NCI-H748 (cell line): ENCODE data around the gene METTL2A.
"Not testable (repeated sequence)": the region's sequence is repeated elsewhere in the genome, so short reads cannot be mapped to it uniquely, and the experiment has no call there.

Source experiments
- DNase-seq: peaks from one replicate; lab custom pipeline; 2025; ENCODE audit not compliant: unreplicated experiment; lab: John Stamatoyannopoulos, UW

METTL2A gene

DNA sequence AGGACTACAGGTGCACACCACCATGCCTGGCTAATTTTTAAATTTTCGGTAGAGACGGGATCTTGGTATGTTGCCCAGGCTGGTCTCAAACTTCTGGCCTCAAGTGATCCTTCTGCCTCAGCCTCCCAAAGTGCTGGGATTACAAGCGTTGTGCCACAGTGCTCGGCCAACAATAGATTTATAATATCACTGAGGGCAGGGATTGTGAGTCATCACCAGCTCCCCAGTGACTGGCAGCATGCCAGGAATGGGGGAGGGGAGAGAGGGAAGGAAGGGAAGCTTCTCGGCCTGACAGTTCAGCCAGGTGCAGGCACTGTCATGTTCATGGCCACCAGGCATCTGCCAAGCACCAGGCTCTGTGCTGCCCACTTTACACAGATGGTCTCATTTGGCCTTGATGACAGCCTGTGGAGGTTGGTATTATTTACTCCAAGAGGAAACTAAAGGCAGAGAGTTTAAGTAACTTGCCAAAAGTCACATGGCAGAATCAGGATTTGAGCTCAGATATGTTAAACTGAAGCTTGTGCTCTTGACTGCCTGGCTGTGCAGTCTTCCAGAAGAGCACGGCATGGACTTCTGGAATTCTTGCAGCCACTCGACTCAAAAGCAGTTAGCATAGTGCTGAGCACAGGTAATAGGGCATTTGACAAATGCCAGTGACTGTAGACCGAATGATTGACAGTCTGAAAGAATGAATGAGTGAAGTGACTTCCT lies 47.1 kb downstream of the METTL2A start:
- peak; percentile 89 for DNase-seq

DNA sequence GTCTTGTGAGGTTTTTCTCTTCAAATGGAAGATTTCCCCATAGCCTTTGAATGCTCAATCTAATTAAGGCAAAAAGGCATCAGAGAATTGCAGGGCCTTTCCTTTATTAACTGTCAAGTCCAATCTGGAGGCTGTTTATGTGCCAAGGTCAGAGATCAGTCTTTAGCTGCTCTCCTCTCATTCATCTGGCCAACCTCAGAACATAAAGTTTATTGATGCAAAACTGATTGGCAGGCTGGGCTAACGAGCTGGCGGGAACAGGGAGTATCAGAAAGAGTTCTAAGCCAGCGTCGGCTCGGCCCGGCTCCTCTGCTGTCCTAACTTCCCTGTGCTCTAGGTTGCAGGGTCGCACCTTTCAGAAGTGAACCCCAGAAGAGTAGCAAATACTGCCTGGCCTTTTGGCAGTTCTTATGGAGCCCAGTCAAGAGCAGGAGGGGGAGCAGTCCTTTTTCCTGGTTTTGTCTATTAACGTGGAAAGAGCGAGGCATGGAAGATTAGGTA lies 47.7 kb downstream of the METTL2A start:
- DNase-seq: not testable (repeated sequence)

DNA sequence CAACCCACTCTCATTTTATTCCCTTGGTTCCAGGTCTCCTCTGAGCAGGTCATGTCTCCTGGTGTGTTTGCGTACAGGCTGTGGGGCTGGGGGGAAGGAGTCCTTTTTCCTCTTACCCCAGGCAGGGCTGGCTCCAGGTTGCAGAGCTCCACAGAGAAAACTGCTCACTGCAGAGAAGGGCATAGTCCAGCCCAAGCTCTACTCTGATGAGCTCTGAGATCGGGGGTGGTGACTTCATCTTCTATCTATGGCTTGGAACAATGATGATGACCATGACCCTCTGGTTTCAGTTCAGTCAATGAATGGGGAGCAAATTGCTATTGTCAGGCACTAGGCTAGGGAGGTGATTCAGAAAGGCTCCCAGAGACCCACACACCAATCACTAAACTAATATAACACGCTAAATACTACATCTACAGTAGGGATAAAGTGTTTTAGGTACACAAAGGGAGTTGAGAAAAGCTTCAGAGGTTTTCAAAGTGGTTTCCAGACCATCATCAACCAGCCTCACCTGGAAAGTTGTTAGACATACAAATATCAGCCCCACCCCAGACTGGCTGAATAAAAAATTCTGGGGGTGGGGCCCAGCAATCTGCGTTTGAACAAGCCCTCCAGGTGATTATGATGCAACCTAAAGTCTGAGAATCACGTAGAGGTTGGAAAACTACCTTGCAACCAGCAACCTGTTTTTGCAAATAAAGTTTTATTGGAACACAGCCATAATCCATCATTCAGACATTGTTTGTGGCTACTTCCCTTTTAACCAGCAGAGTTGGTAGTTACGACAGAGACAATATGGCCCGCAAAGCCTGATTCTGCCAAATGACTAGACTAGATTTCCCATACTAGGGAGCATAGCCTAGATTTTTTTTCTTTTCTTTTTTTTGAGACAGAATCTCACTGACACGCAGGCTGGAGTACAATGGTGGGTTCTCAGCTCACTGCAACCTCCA lies 49.6 kb downstream of the METTL2A start:
- peak; percentile 63 for DNase-seq

DNA sequence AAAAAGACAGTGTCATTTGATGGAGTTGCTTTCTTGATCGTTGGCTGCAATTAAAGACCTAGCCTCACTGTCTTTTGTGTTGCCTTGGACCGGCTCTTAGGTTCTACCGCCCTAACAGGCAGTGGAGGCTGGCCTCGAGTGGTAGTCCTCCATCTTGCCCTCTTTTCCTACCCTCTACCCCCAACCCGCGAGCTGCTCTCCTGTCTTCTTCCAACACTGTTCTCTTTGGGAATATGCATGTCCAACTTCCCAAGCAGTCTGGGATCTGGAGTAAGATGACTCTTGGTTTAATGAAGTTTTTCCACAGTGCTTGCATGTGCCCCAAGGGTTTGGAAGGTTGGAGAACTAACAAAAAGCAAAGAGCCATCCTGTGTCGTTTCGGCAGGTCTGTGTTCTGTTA lies 53.4 kb downstream of the METTL2A start:
- DNase-seq: not testable (repeated sequence)

DNA sequence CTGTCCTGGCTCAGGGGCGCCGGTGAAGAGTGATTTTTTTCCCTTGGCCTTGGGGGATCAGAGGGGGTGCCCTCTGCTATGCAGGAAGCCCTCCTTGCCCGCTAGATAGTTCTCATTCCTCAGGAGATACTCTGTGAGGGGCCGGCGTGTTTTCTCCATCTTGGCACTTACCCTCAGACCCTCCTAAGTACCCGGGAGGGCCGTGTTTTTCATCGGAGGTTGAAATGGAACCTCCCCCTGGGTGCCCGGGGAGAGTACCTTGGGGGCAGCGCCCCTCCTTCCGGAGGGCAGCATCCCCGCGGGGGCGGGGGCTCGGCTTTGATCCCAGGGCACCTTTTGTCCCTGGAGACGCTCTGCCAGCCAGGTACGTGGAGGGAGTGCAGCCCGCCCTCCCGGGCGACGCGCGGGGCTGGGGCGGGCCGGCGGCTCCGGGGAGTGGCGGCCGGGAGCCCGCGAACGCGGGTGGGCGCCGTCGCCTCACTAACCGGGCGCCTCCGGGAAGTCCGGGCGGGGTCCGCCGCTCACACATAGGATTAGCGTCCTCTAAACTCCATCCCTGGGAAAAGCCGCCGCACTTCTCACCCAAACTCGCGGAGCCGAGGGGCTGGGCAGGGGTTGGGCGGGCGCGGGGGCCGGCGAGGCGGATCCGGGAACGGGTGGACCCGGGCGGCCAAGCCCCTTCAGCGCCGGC lies 54.2 kb downstream of the METTL2A start:
- DNase-seq: peak; percentile 55

DNA sequence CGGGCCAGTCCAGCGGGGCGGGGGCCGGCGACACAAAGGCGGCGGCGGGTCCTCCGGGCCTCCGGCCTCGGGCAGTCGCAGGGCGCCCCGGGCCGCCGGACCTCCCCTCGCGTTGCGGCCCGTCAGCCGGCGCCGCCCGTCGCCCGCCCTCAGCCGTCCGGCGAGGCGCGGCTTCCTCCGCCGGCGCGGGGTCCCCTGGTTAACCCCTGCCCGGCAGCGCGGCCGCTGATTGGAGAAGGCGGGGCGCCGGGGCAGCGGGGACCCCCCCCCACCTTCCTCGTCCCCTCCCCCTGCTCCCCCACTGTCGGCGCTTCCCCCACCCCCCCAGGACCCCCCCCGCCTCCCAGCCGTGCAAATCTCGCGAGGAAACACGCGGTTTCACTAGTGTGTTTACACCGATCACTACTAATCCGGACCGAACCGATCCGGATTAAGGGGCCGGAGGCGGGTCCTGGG lies 54.8 kb downstream of the METTL2A start, which contains the start of gene TLK2:
TLK2 (plus strand) TSS at position 402 of the 456 bp plus-strand sequence. CDS start 2,301 bp downstream, outside the sequence.
- peak; percentile 86 for DNase-seq

DNA sequence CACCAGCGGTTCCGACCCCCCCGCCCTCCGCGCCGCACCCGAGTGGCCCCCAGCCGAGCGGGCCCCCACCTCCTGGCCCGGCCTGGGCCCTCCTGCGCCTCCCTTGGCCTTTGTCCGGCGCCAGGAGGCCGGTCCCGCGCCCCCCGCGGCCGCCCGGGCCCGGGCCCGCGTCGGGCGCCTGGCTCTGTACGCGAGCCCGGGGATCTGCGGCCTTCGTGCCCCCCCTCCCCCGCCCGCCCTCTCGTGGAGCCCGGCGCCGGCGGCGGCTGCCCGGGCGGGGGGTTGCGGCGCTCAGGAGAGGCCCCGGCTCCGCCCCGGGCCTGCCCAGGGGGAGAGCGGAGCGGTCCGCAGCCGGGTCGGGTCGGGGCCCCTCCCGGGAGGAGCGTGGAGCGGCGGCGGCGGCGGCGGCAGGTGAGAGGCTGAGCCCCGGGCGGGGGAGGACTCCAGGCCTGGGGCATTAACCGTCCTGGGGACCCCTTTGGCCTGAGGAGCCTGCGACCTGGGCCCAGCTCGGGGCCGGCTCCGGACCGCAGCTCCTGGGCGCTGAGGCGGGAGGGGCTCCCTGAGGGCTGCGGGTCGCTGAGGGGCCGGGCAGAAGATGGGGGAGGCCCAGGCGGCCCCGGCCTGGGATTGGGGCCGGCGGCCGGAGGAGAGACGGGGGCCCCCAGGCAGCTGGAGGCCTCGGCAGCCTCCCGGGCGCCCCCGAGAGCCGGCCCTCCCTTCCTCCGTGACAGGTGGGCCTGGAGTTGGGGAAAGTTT lies 55.4 kb downstream of the METTL2A start:
- DNase-seq: peak; percentile 29

DNA sequence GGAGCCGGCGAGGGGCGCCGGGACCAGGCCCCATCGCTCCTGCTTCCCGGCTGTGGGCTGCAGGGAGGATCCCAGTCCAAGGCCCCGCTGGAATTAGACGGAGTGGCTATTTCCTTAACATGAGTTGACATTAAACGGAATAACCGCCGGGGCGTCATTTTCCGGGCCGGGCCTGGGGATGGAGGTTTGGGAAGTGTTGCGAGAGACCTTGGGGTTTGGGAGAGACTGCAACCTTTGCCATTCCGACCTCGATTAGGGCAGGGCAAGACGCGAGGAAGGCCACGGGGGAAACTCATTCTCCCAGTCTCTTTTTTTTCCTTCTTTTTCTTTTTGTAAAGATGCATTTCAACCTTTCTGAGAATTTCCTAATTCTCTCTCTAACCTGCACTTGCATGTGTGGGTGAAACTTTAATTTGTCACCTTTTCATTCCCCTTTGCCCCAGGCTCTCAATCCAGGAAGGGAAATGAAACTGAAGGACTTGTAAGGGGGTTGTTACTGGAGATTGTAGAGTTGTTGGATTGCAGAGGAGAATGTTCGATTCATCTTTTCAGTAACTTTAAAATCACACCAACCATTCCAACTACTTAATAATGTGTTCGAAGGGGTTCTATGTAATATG lies 56.1 kb downstream of the METTL2A start:
- DNase-seq: peak; percentile 9

DNA sequence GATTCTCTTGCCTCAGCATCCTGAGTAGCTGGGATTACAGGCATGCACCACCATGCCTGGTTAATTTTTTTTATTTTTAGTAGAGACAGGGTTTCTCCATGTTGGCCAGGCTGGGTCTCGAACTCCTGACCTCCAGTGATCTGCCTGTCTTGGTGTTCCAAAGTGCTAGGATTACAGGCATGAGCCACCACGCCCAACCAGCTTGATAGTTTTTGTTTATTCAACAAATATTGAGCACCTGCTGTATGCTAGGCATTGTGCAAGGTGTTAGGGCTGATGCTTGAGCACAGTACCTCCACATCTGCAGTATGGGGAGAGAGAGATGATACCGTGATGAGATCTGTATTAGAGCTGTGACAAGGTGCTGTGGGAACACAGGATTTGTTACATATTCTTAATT lies 58.9 kb downstream of the METTL2A start:
- not testable (repeated sequence) for DNase-seq

DNA sequence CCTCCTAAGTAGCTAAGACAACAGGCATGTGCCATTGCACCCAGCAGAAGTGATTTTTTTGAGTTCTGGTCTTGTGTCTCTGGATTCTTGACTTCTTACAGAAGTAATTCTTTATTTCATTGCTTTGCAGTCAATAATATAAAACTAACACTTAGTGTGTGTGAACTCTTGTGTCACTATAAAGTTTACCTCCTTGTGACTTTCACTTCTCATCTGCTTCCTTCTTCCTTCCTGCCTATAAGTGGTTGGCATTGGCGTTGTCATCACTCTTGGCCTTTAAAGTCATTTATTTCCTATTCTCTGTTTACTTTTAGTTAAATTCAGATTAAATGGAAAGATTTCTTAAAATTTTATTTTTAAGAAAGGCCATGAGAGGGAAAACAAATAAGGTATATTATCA lies 67.3 kb downstream of the METTL2A start:
- DNase-seq: not testable (repeated sequence)

DNA sequence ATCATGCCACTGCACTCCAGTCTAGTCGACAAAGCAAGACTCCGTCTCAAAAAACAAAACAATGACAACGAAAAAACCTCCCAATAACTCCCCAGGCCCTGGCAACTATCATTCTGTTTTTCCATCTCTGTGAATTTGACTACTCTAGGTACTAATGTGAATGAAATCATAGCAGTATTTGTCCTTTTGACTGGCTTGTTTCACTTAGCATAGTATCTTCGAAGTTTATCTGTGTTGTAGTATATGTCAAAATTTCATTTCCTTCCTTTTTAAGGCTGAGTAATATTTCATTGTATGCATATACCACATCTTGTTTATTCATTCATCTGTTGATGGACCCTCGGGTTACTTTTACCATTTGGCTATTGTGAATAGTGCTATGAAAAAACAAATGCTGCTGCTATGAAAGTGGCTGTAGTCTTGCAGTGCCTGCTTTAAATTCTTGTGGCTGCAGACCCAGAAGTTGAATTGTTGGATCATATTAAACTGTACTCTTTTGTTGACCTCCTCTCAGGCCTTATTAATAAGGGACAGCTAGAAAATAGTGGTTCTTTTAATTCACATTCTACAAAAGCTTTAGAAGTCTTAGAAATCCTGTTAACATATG lies 69.5 kb downstream of the METTL2A start:
- not testable (repeated sequence) for DNase-seq

DNA sequence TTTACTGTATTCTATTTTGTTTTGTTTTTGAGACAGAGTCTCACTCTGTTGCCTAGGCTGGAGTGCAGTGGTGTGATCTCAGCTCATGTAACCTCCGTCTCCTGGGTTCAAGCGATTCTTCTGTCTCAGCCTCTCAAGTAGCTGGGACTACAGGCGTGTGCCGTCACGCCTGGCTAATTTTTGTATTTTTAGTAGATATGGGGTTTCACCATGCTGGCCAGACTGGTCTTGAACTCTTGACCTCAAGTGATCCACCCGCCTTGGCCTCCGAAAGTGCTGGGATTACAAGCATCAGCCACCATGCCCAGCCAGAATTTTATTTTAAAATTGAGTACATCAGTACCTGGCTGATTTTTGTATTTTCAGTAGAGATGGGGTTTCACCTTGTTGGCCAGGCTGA lies 70.4 kb downstream of the METTL2A start:
- not testable (repeated sequence) for DNase-seq

DNA sequence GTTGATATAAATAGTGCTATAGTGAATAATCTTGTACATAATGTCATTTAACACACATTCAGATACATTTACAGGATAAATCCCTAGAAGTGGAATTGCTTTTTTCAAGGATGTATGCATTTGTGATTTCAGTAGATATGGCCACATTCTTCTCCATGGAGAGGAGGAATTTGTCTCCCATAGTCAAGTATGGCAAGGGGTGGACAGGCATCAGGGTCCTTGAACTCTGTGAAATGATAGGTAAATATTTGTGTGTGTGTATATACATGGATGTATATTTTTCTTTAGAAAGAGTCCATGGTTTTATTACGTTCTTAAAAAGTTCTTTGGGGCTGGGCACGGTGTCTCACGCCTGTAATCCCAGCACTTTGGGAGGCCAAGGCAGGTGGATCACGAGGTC lies 72.6 kb downstream of the METTL2A start:
- DNase-seq: not testable (repeated sequence)

DNA sequence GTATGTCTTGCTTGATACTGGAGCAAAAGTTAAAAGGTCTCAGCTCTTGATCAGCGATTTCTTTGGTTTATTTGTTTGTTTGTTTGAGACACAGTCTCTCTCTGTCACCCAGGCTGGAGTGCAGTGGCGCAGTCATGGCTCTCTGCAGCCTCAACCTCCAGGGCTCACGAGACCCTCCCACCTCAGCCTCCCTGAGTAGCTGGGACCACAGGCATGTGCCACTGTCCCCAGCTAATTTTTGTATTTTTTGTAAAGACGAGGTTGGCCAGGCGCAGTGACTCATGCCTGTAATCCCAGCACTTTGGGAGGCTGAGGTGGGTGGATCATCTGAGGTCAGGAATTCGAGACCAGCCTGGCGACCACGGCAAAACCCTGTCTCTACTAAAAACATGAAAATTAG lies 75.1 kb downstream of the METTL2A start:
- DNase-seq: not testable (repeated sequence)
